ENCODE measurements around the gene LUZP4.

DNA sequence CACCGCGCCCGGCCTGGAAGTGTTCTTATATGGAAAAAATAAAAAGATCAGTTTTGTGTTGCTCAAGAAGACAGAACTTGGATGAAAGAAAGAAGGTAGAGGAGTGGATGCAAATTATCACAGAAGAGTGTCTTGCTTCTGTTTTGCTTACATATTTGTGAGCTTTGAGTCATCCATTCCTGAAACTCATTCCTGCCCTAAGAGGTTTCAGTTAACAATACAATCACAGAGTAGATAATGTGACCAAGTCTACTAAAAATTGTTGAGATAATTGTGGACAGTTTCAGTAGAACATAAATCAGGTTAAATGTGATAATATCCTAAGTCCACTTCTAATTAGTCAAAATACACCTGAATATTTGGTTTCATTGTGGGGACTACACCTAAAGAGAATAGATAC is 29.2 kb upstream of the LUZP4 start:
- TF ChIP-seq, protein P1, sequence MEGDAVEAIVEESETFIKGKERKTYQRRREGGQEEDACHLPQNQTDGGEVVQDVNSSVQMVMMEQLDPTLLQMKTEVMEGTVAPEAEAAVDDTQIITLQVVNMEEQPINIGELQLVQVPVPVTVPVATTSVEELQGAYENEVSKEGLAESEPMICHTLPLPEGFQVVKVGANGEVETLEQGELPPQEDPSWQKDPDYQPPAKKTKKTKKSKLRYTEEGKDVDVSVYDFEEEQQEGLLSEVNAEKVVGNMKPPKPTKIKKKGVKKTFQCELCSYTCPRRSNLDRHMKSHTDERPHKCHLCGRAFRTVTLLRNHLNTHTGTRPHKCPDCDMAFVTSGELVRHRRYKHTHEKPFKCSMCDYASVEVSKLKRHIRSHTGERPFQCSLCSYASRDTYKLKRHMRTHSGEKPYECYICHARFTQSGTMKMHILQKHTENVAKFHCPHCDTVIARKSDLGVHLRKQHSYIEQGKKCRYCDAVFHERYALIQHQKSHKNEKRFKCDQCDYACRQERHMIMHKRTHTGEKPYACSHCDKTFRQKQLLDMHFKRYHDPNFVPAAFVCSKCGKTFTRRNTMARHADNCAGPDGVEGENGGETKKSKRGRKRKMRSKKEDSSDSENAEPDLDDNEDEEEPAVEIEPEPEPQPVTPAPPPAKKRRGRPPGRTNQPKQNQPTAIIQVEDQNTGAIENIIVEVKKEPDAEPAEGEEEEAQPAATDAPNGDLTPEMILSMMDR (IDR thresholded peaks at IDR 0.05; ENCODE audit: low read depth, low read length, poor library complexity, severe bottlenecking) = no peak
- TF ChIP-seq EZH2phosphoT487 (IDR thresholded peaks at IDR 0.05; ENCODE audit: borderline replicate concordance, low read length) = no peak
